ENCODE results near the gene ARFIP1. TPM values are rescaled to one million over a fixed set of nuclear protein-coding genes. Genes with fewer than 3 reads are reported as not detected.
A peak's percentile ranks its signal among the peaks of the same experiment; 100 is the strongest.
"Not testable (repeated sequence)": the region's sequence is repeated elsewhere in the genome, so short reads cannot be mapped to it uniquely, and the experiment has no call there.

ARFIP1 gene
- total RNA-seq, 2 experiments from 2014 or later: 20.1 to 25.0 TPM

- Mint-ChIP-seq H3K36me3 (peaks cover 62% of the 10 kb centered on the region), H3K4me1 (peaks cover 16% of the 10 kb centered on the region), H3K4me3 (no peak overlapping the region), H3K27me3 (no peaks in the 10 kb centered on the region), H3K9me3 (ENCODE audit: low read depth) (peaks cover 6% of the 10 kb centered on the region), H3K27ac (no peak overlapping the region)
- CTCF ChIA-PET: no interaction called here
- DNase-seq: no peak
- no peak for ATAC-seq
Observed at GRCh38 chr4:152836936-152837335, 57.2 kb downstream of the ARFIP1 start.

GRCh38 chr4:152839729-152840128, 60.0 kb downstream of the ARFIP1 start:
- Mint-ChIP-seq H3K4me1 (peaks cover 16% of the 10 kb centered on the region), H3K27ac (peak overlapping the region; percentile 50), H3K36me3 (peaks cover 48% of the 10 kb centered on the region)
- DNase-seq; CTCF ChIA-PET; H3K27me3 Mint-ChIP-seq; H3K4me3 Mint-ChIP-seq; H3K9me3 Mint-ChIP-seq (ENCODE audit: low read depth); ATAC-seq: not testable (repeated sequence)

GRCh38 chr4:152843481-152844090, 63.8 kb downstream of the ARFIP1 start:
- ATAC-seq (no peak), DNase-seq (no peak)
- no peaks in the 10 kb centered on the region for H3K27me3 Mint-ChIP-seq
- no peak overlapping the region for H3K4me3 Mint-ChIP-seq
- peaks cover 25% of the 10 kb centered on the region for H3K36me3 Mint-ChIP-seq
- CTCF ChIA-PET: interaction anchor here (1.2 to 1.6 kb wide), 3 partner anchors 238 to 284 kb away, joined by 4 to 5 read pairs (median 5); no protein-coding TSS in a partner anchor
- H3K9me3 Mint-ChIP-seq (ENCODE audit: low read depth): peaks cover 3% of the 10 kb centered on the region
- no peak overlapping the region for H3K27ac Mint-ChIP-seq
- peaks cover 18% of the 10 kb centered on the region for H3K4me1 Mint-ChIP-seq

- no peak for ATAC-seq
- no peak for DNase-seq
- Mint-ChIP-seq H3K36me3 (peaks cover 12% of the 10 kb centered on the region), H3K27me3 (no peaks in the 10 kb centered on the region), H3K4me3 (no peak overlapping the region), H3K4me1 (peaks cover 14% of the 10 kb centered on the region), H3K27ac (no peak overlapping the region), H3K9me3 (ENCODE audit: low read depth) (peaks cover 3% of the 10 kb centered on the region)
- CTCF ChIA-PET: interaction anchor here (0.7 to 6.7 kb wide), 8 partner anchors 8 to 1183 kb away, joined by 3 to 53 read pairs (median 4); partner anchors contain the start of genes ARFIP1 and TIGD4
Observed at GRCh38 chr4:152847376-152847775, 67.6 kb downstream of the ARFIP1 start.

- H3K4me3 Mint-ChIP-seq: no peak overlapping the region
Observed at GRCh38 chr4:152848508-152848907, 68.8 kb downstream of the ARFIP1 start.

GRCh38 chr4:152849350-152849749, 69.6 kb downstream of the ARFIP1 start:
- H3K27me3 Mint-ChIP-seq: no peaks in the 10 kb centered on the region
- no peak for DNase-seq
- H3K4me3 Mint-ChIP-seq: no peak overlapping the region
- peaks cover 13% of the 10 kb centered on the region for H3K9me3 Mint-ChIP-seq (ENCODE audit: low read depth)
- no peak overlapping the region for H3K27ac Mint-ChIP-seq
- CTCF ChIA-PET: interaction anchor here (1.1 to 6.7 kb wide), 3 partner anchors 71 to 265 kb away, joined by 3 to 53 read pairs (median 3); no protein-coding TSS in a partner anchor
- no peak for ATAC-seq
- H3K4me1 Mint-ChIP-seq: peaks cover 14% of the 10 kb centered on the region
- H3K36me3 Mint-ChIP-seq: peaks cover 20% of the 10 kb centered on the region

More at GRCh38 chr4:152848508-152848907, 68.8 kb downstream of the ARFIP1 start:
- Mint-ChIP-seq H3K27ac (no peak overlapping the region), H3K36me3 (peaks cover 16% of the 10 kb centered on the region), H3K27me3 (no peaks in the 10 kb centered on the region), H3K4me1 (peaks cover 14% of the 10 kb centered on the region), H3K9me3 (ENCODE audit: low read depth) (peaks cover 10% of the 10 kb centered on the region)
- CTCF ChIA-PET: interaction anchor here (1.1 to 6.7 kb wide), 4 partner anchors 70 to 278 kb away, joined by 3 to 53 read pairs (median 15); no protein-coding TSS in a partner anchor
- DNase-seq: no peak
- ATAC-seq: no peak

- Mint-ChIP-seq H3K27ac (peak overlapping the region; percentile 9), H3K36me3 (peaks cover 22% of the 10 kb centered on the region), H3K4me1 (peaks cover 14% of the 10 kb centered on the region), H3K4me3 (no peak overlapping the region), H3K27me3 (no peaks in the 10 kb centered on the region), H3K9me3 (ENCODE audit: low read depth) (peaks cover 15% of the 10 kb centered on the region)
- DNase-seq: peak; percentile 50
- peak; percentile 23 for ATAC-seq
- CTCF ChIA-PET: interaction anchor here (6.7 kb wide), 1 partner anchor 234 kb away, joined by 53 read pairs; no protein-coding TSS in a partner anchor
Observed at GRCh38 chr4:152850377-152850776, 70.6 kb downstream of the ARFIP1 start.

- DNase-seq: no peak
- Mint-ChIP-seq H3K36me3 (peaks cover 22% of the 10 kb centered on the region), H3K27me3 (no peaks in the 10 kb centered on the region), H3K9me3 (ENCODE audit: low read depth) (peaks cover 15% of the 10 kb centered on the region), H3K4me3 (no peak overlapping the region), H3K4me1 (peaks cover 14% of the 10 kb centered on the region), H3K27ac (no peak overlapping the region)
- CTCF ChIA-PET: interaction anchor here (2.1 to 6.7 kb wide), 2 partner anchors 233 to 276 kb away, joined by 10 to 53 read pairs; no protein-coding TSS in a partner anchor
- no peak for ATAC-seq
Observed at GRCh38 chr4:152851226-152851625, 71.5 kb downstream of the ARFIP1 start.

- Mint-ChIP-seq H3K27me3 (no peaks in the 10 kb centered on the region), H3K4me1 (peaks cover 13% of the 10 kb centered on the region), H3K36me3 (peaks cover 22% of the 10 kb centered on the region), H3K4me3 (no peak overlapping the region), H3K9me3 (ENCODE audit: low read depth) (peaks cover 15% of the 10 kb centered on the region), H3K27ac (no peak overlapping the region)
- no peak for DNase-seq
- ATAC-seq: no peak
- CTCF ChIA-PET: interaction anchor here (1.5 kb wide), 1 partner anchor 232 kb away, joined by 4 read pairs; no protein-coding TSS in a partner anchor
Observed at GRCh38 chr4:152853293-152853692, 73.5 kb downstream of the ARFIP1 start.

- not testable (repeated sequence) for H3K27me3 Mint-ChIP-seq, H3K27ac Mint-ChIP-seq, DNase-seq, ATAC-seq, H3K4me3 Mint-ChIP-seq
- Mint-ChIP-seq H3K4me1 (peaks cover 13% of the 10 kb centered on the region), H3K36me3 (peaks cover 22% of the 10 kb centered on the region), H3K9me3 (ENCODE audit: low read depth) (peaks cover 15% of the 10 kb centered on the region)
- CTCF ChIA-PET: interaction anchor here (0.6 kb wide), 1 partner anchor 789 kb away, joined by 3 read pairs; no protein-coding TSS in a partner anchor
Observed at GRCh38 chr4:152854016-152854415, 74.3 kb downstream of the ARFIP1 start.

GRCh38 chr4:152856960-152857359, 77.2 kb downstream of the ARFIP1 start:
- Mint-ChIP-seq H3K9me3 (ENCODE audit: low read depth) (peaks cover 12% of the 10 kb centered on the region), H3K27ac (no peak overlapping the region), H3K4me1 (no peaks in the 10 kb centered on the region), H3K4me3 (no peak overlapping the region), H3K27me3 (no peaks in the 10 kb centered on the region), H3K36me3 (peaks cover 15% of the 10 kb centered on the region)
- CTCF ChIA-PET: interaction anchor here (1.9 kb wide), 1 partner anchor 229 kb away, joined by 4 read pairs; no protein-coding TSS in a partner anchor
- ATAC-seq (no peak), DNase-seq (no peak)

- Mint-ChIP-seq H3K9me3 (ENCODE audit: low read depth) (peaks cover 4% of the 10 kb centered on the region), H3K36me3 (peaks cover 6% of the 10 kb centered on the region), H3K27ac (no peak overlapping the region), H3K27me3 (no peaks in the 10 kb centered on the region), H3K4me1 (no peaks in the 10 kb centered on the region), H3K4me3 (no peak overlapping the region)
- no peak for DNase-seq
- ATAC-seq: no peak
- CTCF ChIA-PET: no interaction called here
Observed at GRCh38 chr4:152858934-152859333, 79.2 kb downstream of the ARFIP1 start.

- H3K27ac Mint-ChIP-seq: no peak overlapping the region
- no peaks in the 10 kb centered on the region for H3K4me1 Mint-ChIP-seq
- no peaks in the 10 kb centered on the region for H3K9me3 Mint-ChIP-seq (ENCODE audit: low read depth)
- ATAC-seq (no peak), DNase-seq (no peak)
- no peaks in the 10 kb centered on the region for H3K27me3 Mint-ChIP-seq
- no peak overlapping the region for H3K4me3 Mint-ChIP-seq
- CTCF ChIA-PET: interaction anchor here (0.6 kb wide), 1 partner anchor 871 kb away, joined by 3 read pairs; no protein-coding TSS in a partner anchor
- peaks cover 4% of the 10 kb centered on the region for H3K36me3 Mint-ChIP-seq
Observed at GRCh38 chr4:152860046-152860445, 80.3 kb downstream of the ARFIP1 start.

GRCh38 chr4:152862608-152863007, 82.9 kb downstream of the ARFIP1 start:
- Mint-ChIP-seq H3K27me3 (no peaks in the 10 kb centered on the region), H3K27ac (no peak overlapping the region), H3K4me3 (no peak overlapping the region), H3K36me3 (peaks cover 6% of the 10 kb centered on the region), H3K4me1 (no peaks in the 10 kb centered on the region), H3K9me3 (ENCODE audit: low read depth) (no peaks in the 10 kb centered on the region)
- DNase-seq: no peak
- ATAC-seq: no peak
- CTCF ChIA-PET: no interaction called here
